ENCODE results near the gene RSL1D1.

DNA sequence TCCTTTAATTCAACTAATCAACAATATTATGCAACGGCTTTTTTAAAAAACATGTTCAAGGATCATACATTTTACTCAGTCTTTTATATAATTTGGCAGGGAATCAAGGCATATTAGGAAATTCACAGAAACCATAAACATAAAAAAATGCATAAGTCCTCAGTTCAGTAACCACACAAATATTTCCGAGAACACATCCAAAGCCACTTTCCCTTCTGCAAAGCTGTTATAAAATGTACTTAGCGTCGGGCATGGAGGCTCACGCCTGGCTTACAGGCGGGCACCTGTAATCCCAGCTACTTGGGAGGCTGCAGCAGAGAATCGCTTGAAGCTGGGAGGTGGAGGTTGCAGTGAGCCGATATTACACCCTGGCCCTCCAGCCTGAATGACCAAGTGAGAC is 44.6 kb downstream of the RSL1D1 start:
- no peak for TF ChIP-seq POLR2A (IDR thresholded peaks at IDR 0.05)
- TF ChIP-seq, protein P1, sequence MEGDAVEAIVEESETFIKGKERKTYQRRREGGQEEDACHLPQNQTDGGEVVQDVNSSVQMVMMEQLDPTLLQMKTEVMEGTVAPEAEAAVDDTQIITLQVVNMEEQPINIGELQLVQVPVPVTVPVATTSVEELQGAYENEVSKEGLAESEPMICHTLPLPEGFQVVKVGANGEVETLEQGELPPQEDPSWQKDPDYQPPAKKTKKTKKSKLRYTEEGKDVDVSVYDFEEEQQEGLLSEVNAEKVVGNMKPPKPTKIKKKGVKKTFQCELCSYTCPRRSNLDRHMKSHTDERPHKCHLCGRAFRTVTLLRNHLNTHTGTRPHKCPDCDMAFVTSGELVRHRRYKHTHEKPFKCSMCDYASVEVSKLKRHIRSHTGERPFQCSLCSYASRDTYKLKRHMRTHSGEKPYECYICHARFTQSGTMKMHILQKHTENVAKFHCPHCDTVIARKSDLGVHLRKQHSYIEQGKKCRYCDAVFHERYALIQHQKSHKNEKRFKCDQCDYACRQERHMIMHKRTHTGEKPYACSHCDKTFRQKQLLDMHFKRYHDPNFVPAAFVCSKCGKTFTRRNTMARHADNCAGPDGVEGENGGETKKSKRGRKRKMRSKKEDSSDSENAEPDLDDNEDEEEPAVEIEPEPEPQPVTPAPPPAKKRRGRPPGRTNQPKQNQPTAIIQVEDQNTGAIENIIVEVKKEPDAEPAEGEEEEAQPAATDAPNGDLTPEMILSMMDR (IDR thresholded peaks at IDR 0.05) = no peak
